ENCODE results near the gene DPYSL3. TPM values are rescaled to one million over a fixed set of nuclear protein-coding genes. Genes with fewer than 3 reads are reported as not detected.

The DPYSL3 gene
- total RNA-seq, 1 donor from 2014 or later: 0.89 TPM

DNA sequence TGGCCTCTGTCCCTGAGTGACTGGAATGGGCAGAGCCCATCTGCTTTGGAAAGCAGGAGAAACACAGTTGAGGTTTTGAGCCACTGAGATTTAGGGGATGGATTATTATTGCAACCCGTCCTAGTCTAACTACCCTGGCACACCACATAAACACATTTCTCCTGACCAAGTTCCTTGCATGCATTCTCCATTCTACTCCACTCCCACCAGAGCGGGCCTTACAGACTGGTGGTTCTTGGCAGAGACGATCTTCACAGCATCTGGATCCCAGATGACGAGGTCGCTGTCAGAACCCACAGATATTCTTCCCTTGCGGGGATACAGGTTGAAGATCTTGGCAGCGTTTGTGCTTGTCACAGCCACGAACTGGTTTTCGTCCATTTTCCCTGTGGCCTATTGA is 111.0 kb downstream of the DPYSL3 start:
- intact Hi-C loops (cut with micrococcal nuclease): no loop called here
- Mint-ChIP-seq H3K9me3 (no peaks in the 10 kb centered on the region), H3K4me1 (ENCODE audit: low read depth) (no peaks in the 10 kb centered on the region), H3K36me3 (ENCODE audit: low read depth) (no peaks in the 10 kb centered on the region), H3K27me3 (ENCODE audit: low read depth) (no peaks in the 10 kb centered on the region), H3K27ac (no peak overlapping the region), H3K4me3 (ENCODE audit: low read depth) (no peak overlapping the region)
- no peak for DNase-seq (ENCODE audit: low spot score)

- Mint-ChIP-seq H3K36me3 (ENCODE audit: low read depth) (no peaks in the 10 kb centered on the region), H3K4me1 (ENCODE audit: low read depth) (no peaks in the 10 kb centered on the region), H3K27me3 (ENCODE audit: low read depth) (no peaks in the 10 kb centered on the region), H3K4me3 (ENCODE audit: low read depth) (no peak overlapping the region), H3K27ac (no peak overlapping the region), H3K9me3 (no peaks in the 10 kb centered on the region)
- DNase-seq (ENCODE audit: low spot score): no peak
- intact Hi-C loops (cut with micrococcal nuclease): no loop called here
These were observed 112.3 kb downstream of the DPYSL3 start for GRCh38 chr5:147397616-147398015.

DNA sequence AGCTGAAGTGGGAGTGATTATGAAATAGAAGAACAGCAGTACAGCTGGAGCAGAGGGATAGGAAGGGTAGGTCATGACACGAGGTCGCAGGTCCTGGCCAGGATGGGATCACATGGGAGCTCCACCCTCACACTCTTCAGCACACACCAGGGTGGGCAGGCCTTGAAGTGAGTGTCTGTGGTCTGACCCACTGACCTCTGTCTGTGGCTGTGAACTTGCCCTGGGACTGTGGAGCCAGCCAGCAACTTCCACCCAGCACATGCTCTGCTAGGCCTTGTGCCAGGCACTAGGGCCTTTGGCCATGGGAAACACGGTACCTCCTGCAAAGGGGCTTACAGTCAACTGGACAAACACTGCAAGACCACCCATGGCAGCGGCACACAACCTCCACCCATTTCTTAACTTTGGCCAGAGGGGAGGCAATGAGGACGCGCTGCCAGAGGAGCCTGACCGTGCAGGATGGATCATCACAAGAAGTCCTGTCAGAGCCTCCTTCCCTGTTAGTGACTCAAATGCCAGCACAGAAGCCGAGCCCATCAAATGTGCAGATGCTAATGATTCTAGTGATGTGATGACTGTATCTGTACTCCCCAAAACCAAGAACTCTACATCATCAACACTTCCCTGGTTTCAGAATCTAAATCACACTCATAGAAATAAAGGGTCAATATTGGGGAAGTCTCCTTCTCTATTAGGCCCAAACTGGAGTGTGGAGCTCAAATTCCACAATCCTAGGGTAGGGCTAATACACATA is 113.6 kb downstream of the DPYSL3 start:
- H3K4me3 Mint-ChIP-seq (ENCODE audit: low read depth): no peak overlapping the region
- DNase-seq (ENCODE audit: low spot score): no peak
- no peaks in the 10 kb centered on the region for H3K27me3 Mint-ChIP-seq (ENCODE audit: low read depth)
- H3K27ac Mint-ChIP-seq: no peak overlapping the region
- H3K9me3 Mint-ChIP-seq: no peaks in the 10 kb centered on the region
- intact Hi-C loops (cut with micrococcal nuclease): no loop called here
- no peaks in the 10 kb centered on the region for H3K4me1 Mint-ChIP-seq (ENCODE audit: low read depth)
- H3K36me3 Mint-ChIP-seq (ENCODE audit: low read depth): no peaks in the 10 kb centered on the region

- no peak overlapping the region for H3K4me3 Mint-ChIP-seq (ENCODE audit: low read depth)
- H3K27me3 Mint-ChIP-seq (ENCODE audit: low read depth): no peaks in the 10 kb centered on the region
- H3K9me3 Mint-ChIP-seq: no peaks in the 10 kb centered on the region
- H3K4me1 Mint-ChIP-seq (ENCODE audit: low read depth): no peaks in the 10 kb centered on the region
- intact Hi-C loops (cut with micrococcal nuclease): no loop called here
- no peak overlapping the region for H3K27ac Mint-ChIP-seq
- no peak for DNase-seq (ENCODE audit: low spot score)
- H3K36me3 Mint-ChIP-seq (ENCODE audit: low read depth): no peaks in the 10 kb centered on the region
These were observed 115.8 kb downstream of the DPYSL3 start for GRCh38 chr5:147393874-147394672.

DNA sequence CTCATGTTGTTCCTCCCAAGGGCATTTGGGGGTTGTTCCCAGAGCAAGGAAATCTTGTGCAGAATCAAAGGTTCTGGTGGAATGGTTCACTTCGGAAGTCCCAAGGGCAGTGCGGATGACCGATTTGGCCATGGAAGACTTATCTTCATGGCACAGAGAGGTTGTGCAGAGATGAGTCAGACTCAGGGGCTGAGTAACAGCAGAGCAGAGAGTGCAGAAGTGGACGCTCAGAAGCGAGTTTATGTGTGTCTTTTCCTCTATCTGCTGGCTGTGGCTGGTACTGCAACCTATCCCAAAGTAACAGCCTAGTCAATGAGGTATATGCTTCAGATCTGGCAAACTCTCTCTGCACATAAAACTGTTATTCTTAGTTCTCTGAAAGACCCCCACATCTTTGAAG is 118.1 kb downstream of the DPYSL3 start:
- no peaks in the 10 kb centered on the region for H3K36me3 Mint-ChIP-seq (ENCODE audit: low read depth)

GRCh38 chr5:147390654-147391225 is 119.1 kb downstream of the DPYSL3 start:
- Mint-ChIP-seq H3K4me1 (ENCODE audit: low read depth) (no peaks in the 10 kb centered on the region), H3K9me3 (no peaks in the 10 kb centered on the region), H3K4me3 (ENCODE audit: low read depth) (no peak overlapping the region), H3K36me3 (ENCODE audit: low read depth) (no peaks in the 10 kb centered on the region), H3K27me3 (ENCODE audit: low read depth) (no peaks in the 10 kb centered on the region), H3K27ac (no peak overlapping the region)
- DNase-seq (ENCODE audit: low spot score): no peak
- intact Hi-C loops (cut with micrococcal nuclease): no loop called here

More for the DNA sequence above, 118.1 kb downstream of the DPYSL3 start:
- Mint-ChIP-seq H3K4me3 (ENCODE audit: low read depth) (no peak overlapping the region), H3K27ac (no peak overlapping the region), H3K4me1 (ENCODE audit: low read depth) (no peaks in the 10 kb centered on the region), H3K9me3 (no peaks in the 10 kb centered on the region), H3K27me3 (ENCODE audit: low read depth) (no peaks in the 10 kb centered on the region)
- intact Hi-C loops (cut with micrococcal nuclease): no loop called here
- no peak for DNase-seq (ENCODE audit: low spot score)

- Mint-ChIP-seq H3K4me3 (ENCODE audit: low read depth) (no peak overlapping the region), H3K9me3 (no peaks in the 10 kb centered on the region), H3K36me3 (ENCODE audit: low read depth) (no peaks in the 10 kb centered on the region), H3K27me3 (ENCODE audit: low read depth) (no peaks in the 10 kb centered on the region), H3K4me1 (ENCODE audit: low read depth) (no peaks in the 10 kb centered on the region), H3K27ac (no peak overlapping the region)
- DNase-seq (ENCODE audit: low spot score): no peak
- intact Hi-C loops (cut with micrococcal nuclease): no loop called here
These were observed 121.4 kb downstream of the DPYSL3 start for GRCh38 chr5:147388184-147389108.

DNA sequence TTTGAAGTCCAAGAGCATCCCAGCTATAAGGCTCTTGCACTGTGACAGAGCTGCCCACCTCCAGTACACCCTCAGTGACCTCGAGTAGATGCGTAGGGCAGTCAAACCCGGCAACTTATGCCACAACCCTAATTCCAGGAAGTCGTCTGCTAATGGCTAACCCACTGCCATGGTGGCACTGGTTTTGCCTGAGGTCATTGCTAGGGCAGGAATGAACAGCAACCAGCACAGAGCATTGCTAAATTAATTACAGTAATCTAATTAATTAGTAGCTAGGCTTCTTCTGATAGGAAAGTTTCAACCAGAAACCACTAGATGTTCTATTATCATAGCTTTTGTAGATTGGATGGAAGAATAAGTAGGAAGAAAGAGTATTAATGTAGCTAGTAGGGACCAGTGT is 122.8 kb downstream of the DPYSL3 start:
- no peak overlapping the region for H3K27ac Mint-ChIP-seq
- no peaks in the 10 kb centered on the region for H3K9me3 Mint-ChIP-seq
- H3K4me1 Mint-ChIP-seq (ENCODE audit: low read depth): no peaks in the 10 kb centered on the region
- intact Hi-C loops (cut with micrococcal nuclease): no loop called here
- no peak for DNase-seq (ENCODE audit: low spot score)
- H3K27me3 Mint-ChIP-seq (ENCODE audit: low read depth): no peaks in the 10 kb centered on the region
- H3K4me3 Mint-ChIP-seq (ENCODE audit: low read depth): no peak overlapping the region
- no peaks in the 10 kb centered on the region for H3K36me3 Mint-ChIP-seq (ENCODE audit: low read depth)

DNA sequence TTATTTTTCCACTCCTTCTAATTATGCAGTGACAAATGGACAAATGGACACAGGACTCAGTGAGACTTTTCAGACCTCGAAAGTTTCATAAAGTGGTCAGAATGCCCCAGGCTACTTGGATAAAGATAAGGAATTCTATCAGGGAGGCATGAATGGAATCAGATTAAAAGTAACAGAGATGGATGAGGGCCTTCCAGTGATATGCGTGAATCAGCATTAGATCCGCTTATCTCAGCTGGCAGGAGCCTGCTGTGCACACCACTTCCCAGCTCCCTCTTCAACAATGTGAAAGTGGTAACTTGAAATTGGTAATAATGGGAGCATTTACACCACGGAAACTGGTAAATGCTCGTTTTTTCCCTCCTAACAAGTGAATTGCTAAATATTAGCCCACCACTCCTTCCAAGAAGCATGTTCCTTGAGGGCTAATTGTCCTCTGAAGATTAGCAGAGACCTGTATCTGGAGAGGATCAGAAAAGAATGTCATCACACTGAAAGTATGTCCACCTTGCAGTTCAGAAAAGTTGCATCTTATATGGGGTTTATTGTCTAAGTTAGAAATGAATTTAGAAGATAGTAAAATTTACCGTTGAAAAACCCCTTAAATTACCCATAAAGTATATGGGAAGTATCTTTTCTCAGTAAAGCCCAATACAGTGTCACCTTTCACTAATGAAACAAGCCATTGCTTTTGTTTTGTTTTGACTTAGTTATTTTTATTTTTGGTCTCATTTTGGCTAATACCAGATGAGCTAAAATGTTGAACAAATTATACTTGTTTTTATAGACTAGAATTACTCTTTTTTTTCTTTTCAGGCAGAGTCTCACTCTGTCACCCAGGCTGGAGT is 125.3 kb downstream of the DPYSL3 start:
- Mint-ChIP-seq H3K9me3 (no peaks in the 10 kb centered on the region), H3K27me3 (ENCODE audit: low read depth) (no peaks in the 10 kb centered on the region), H3K36me3 (ENCODE audit: low read depth) (no peaks in the 10 kb centered on the region), H3K27ac (no peak overlapping the region), H3K4me1 (ENCODE audit: low read depth) (no peaks in the 10 kb centered on the region), H3K4me3 (ENCODE audit: low read depth) (no peak overlapping the region)
- intact Hi-C loops (cut with micrococcal nuclease): no loop called here
- DNase-seq (ENCODE audit: low spot score): no peak

GRCh38 chr5:147382776-147383175 is 127.1 kb downstream of the DPYSL3 start:
- intact Hi-C loops (cut with micrococcal nuclease): no loop called here
- H3K27me3 Mint-ChIP-seq (ENCODE audit: low read depth): no peaks in the 10 kb centered on the region
- H3K36me3 Mint-ChIP-seq (ENCODE audit: low read depth): no peaks in the 10 kb centered on the region

DNA sequence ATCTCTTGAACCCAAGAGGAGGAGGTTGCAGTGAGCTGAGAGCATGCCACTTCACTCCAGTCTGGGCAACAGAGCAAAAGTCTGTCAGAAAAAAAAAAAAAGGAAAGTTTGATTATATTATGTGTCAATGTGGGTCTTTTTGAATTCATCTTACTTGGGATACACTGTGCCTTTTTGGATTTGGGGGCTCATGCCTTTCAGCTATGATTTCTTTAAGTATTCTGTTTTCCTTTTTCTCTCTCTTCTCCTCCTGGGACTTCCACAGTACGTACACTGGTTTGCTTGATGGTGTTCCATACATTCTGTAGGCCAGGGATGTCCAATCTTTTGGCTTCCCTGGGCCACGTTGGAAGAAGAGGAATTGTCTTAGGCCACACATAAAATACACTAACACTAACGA is 128.3 kb downstream of the DPYSL3 start:
- no peaks in the 10 kb centered on the region for H3K27me3 Mint-ChIP-seq (ENCODE audit: low read depth)
- no peak for DNase-seq (ENCODE audit: low spot score)
- H3K36me3 Mint-ChIP-seq (ENCODE audit: low read depth): no peaks in the 10 kb centered on the region
- no peaks in the 10 kb centered on the region for H3K4me1 Mint-ChIP-seq (ENCODE audit: low read depth)
- H3K4me3 Mint-ChIP-seq (ENCODE audit: low read depth): no peak overlapping the region
- H3K27ac Mint-ChIP-seq: no peak overlapping the region
- H3K9me3 Mint-ChIP-seq: peaks cover 3% of the 10 kb centered on the region
- intact Hi-C loops (cut with micrococcal nuclease): no loop called here

More at GRCh38 chr5:147382776-147383175, 127.1 kb downstream of the DPYSL3 start:
- Mint-ChIP-seq H3K27ac (no peak overlapping the region), H3K4me1 (ENCODE audit: low read depth) (no peaks in the 10 kb centered on the region), H3K9me3 (peaks cover 3% of the 10 kb centered on the region), H3K4me3 (ENCODE audit: low read depth) (no peak overlapping the region)
- DNase-seq (ENCODE audit: low spot score): no peak

- Mint-ChIP-seq H3K4me3 (ENCODE audit: low read depth) (no peak overlapping the region), H3K4me1 (ENCODE audit: low read depth) (no peaks in the 10 kb centered on the region), H3K27me3 (ENCODE audit: low read depth) (no peaks in the 10 kb centered on the region), H3K27ac (no peak overlapping the region), H3K36me3 (ENCODE audit: low read depth) (no peaks in the 10 kb centered on the region), H3K9me3 (peaks cover 3% of the 10 kb centered on the region)
- intact Hi-C loops (cut with micrococcal nuclease): no loop called here
- no peak for DNase-seq (ENCODE audit: low spot score)
These were observed 132.2 kb downstream of the DPYSL3 start for GRCh38 chr5:147377682-147378081.

Data from activated T-helper 2 cell treated with anti-CD3 and anti-CD28 coated beads, Interferon-gamma antibody, Interleukin-2, Interleukin-4, amounts not matched to agents 10 μg/mL and 5 μg/mL and 100 μg/mL, durations not matched to agents 14 hours and 24 hours and 36 hours (primary cell).